ENCODE results near the gene PLCB2.

The PLCB2 gene

DNA sequence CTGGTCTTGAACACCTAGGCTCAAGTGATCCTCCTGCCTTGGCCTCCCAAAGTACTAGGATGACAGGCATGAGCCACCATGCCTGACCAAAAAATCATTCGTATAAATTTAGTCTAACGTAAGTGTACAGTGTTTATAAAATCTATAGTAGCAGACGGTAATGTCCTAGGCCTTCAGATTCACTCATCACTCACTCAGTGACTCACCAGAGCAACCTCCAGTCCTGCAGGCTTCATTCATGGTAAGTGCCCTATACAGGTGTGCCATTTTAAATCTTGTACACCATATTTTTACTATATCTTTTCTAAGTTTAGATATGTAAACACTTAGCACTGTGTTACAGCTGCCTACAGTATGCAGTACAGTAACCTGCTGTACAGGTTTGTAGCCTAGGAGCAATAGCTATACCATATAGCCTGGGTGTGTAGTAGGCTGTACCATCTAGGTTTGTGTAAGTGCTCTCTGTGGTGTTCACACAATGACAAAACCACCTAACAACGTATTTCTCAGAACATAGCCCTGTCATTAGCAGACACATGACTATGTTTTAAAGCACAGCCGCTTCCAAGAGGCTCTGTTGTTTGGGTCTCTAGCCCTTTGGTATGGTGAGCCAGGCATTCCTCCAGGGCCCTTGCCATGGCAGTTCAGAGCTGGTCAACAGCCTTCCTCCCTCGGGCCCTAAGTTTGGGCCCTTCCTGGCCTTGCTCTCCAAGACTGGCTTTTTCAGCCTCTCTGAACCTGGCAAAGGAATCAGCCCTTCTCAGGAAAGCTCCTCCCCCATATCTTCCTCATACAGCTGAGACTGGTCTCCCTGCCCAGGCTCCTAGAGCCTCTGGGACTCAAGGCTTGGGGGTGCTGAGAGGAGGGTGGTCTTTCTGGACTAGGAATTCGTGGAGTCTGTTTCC is 34.9 kb upstream of the PLCB2 start:
- no peak for DNase-seq (ENCODE audit: low read depth)

DNA sequence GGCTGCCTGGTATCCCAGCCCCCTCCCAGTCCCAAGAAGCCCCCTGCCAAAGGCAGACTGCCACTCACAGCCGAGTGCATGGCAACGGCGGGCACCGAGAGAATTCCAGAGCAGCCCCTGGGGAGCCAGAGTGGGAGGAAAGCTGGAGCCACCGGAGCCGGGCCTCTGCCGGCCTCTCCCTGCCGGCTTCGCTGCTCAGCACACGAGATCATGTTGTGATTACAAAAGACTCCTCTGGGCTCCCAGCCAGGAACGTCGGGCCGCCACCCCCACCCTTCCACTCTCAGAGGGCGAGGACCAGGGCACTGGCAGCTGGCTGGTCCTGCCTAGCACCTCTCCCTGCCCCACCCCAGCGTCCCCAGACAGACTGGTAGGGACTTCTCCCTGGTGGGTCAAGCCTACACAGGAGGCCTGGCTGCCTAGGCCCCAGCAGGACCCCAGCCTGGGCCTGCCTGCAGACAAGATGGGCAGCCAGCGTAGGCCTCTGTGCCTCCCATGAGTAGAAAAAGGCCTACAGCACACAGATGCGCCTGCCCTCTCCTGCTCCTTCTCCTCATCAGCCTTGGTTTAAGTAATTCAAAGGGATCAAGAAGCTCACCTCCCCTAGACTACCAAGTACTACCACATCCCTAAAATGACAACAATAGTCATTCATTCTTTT is 33.1 kb upstream of the PLCB2 start, which contains the start of gene CCDC9B:
CCDC9B (minus strand) TSS at position 200 of the 661 bp plus-strand sequence; CDS start at position 80, 120 bp downstream.
- DNase-seq (ENCODE audit: low read depth) = no peak

DNA sequence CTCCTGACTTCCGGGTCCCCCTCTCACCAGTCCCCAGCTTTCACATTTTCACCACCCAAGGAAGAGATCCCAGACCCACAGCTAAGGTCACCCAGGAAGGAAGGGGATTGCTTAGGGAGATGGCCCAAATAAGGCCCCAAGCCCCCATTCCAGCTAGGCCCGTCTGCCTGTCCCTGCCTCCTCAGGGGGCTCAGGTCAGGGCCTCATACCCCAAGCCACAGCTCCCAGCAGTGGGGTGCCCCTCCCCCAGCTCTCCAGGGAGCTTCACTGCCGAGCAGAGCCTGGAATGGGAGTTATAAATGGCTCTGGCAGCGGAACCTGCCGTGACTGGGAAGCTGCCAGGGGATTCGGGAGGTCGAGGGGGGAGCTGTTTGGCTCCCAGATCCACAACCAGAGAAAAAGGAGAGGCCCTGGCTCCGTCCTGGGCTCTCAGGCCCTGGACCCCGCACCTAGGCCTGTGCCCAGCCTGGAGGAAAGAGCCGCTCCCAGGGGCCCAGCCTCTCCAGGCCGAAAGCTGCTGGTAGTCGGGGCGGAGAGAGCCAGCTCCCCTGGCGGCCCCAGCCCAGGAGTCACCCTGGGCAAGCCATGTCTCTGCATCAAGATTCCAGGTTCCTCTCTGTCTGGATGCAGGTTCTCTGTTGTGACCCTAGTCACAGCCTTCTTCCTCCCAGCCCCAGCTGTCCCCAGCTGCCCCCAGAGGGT is 32.5 kb upstream of the PLCB2 start:
- no peak for DNase-seq (ENCODE audit: low read depth)

DNA sequence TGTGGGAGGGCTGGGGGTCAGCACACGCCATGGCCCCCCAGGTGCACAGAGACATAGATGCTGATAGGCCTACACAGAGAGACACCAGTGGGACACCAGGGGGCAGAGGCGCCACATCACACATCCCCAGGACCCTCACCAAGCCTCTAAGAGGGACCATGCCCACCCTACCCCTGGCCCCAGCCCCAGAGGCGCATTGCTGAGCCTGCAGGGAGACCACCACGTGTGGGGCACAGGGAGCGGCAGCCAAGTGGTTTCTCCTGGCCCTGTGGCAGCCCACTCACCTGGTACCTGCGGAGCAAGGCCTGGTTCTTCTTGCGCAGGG is 31.8 kb upstream of the PLCB2 start:
- DNase-seq (ENCODE audit: low read depth) = no peak

DNA sequence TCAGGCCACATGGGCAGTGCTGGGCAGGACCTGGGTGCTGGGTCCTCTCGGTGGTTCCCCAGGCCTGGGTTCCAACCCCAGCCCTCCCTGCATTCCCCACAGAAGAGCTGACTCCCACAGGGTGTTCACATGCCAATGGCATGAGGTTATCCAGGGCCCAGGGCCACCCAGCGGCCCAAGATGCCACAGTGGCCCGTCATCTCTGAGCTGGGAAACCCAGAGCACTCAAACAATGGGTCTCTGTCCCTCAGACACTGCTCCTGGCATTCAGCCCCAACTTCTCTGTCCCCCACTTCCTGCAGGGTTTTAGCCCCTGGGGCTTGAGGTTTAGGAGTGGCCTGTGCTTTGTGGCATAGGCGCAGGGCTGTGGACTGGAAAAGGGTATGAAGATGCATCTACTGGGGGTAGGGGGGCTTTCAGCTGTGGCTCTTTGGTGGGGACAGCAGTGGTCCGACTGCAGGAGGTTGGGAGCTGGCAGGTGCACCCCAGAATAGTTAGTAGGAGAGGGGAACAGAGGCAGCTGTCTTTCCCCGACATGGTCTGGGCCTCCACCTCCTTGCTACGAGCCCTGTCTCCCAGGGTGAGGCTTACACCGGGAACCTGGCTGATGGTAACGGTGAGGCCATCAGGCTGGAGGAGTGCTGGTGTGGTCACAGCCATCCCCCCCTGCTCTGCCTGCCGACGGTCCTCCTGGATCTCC is 31.3 kb upstream of the PLCB2 start:
- DNase-seq (ENCODE audit: low read depth) = no peak

DNA sequence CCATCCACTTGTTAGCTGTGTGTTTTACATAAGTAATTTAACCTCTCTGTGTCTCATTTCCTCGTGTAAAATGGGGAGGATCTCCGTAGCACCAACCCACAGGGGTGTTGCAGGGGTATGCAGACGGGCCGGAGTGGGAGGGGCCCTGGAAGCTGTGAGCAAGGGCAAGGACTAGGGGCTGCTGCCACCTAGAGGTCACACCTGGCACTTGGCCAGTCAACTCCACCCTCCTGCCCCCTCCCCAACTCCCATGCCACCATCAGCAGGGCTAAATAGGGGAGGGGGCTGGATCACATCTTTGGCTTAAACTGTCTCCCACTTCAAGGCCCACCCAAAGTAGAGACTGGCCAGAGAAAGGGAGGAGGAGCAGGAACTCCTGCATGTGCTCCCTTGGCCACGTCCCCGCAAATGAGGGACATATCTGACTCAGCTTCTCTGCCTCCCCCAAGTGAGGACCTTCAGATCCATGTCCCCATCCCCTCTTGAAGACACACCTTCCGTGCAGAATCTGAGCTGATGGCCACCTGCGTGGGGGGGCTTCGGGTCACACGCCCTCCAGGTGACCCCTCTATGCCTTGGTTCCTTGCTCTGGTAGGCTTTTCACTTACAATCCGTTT is 30.4 kb upstream of the PLCB2 start:
- peak; percentile 68 for DNase-seq (ENCODE audit: low read depth)

DNA sequence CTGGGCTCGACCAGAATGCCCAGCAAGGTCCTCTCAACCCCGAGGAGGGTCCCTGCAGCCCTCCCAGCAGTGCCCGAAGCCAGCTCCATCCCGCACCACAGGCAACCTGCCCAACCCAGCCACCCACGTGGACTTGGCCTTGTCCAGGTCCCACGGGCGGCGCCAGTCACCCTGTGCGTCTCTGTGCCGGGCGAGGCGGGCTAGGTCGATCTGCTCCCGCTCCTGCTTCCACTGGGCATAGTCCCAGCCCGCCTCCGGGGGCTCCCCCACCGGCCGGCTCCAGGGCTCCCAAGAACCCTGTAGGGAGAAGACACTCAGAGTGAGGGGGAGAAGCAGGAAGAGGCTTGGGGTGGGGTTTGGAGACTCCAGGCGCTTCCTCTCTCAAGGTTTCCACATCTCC is 29.9 kb upstream of the PLCB2 start:
- DNase-seq (ENCODE audit: low read depth) = no peak

DNA sequence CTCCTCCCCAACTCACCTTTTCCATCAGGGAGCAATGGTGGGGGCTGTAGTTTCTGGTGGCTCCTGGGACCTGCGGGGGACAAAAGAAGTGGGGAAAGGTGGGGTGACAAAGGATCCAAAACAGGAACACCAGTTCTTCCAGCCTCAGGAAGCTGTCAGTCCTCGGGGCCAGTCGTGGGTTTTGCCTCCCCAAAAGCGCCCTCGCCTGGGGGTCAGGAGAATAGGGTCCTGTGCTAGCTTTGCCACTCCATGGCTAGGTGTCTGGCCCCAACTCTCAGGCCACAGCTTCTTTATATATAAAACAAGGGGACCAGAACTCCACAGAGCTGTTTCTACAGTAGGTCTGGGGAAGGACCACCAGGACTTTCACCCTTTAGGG is 29.0 kb upstream of the PLCB2 start:
- no peak for DNase-seq (ENCODE audit: low read depth)

DNA sequence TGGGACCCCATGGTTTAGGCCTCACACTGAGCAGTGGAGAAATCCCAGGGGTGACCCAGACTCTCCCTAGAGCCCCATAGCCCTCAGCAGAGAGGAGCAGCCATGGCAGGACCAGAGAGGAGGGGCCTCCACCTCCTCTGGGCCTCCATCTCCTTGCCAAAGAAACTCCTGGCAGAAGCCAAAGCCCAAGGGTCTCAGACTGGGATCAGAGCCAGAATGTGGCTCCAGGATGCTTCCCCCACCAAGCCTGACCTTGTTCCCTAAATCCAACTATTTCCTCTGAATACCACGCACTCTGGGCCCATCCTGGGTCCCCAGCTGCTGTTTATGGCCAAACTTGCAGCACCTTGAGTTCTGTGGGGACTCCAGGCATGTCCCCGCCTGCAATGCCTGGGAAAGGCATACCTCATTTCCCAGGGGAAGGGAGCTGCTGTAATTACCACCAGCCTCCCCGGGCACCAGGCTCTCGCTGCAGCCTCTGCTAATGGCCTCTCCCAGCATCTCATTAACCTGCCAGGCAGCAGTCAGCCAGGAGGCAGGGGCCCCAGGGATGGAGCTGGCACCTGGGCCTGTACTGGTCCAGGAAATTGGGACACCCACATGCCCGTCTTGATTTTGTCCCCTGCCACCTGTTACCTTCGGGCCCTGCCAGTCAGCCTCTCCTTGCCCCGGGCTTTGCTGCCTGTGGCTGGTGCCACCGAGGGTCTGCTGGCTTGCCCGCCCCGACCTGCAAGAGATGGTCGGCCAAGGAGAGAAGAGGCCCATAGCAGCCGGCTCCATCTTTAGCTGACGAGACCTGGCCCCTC is 28.4 kb upstream of the PLCB2 start:
- DNase-seq (ENCODE audit: low read depth) = no peak

DNA sequence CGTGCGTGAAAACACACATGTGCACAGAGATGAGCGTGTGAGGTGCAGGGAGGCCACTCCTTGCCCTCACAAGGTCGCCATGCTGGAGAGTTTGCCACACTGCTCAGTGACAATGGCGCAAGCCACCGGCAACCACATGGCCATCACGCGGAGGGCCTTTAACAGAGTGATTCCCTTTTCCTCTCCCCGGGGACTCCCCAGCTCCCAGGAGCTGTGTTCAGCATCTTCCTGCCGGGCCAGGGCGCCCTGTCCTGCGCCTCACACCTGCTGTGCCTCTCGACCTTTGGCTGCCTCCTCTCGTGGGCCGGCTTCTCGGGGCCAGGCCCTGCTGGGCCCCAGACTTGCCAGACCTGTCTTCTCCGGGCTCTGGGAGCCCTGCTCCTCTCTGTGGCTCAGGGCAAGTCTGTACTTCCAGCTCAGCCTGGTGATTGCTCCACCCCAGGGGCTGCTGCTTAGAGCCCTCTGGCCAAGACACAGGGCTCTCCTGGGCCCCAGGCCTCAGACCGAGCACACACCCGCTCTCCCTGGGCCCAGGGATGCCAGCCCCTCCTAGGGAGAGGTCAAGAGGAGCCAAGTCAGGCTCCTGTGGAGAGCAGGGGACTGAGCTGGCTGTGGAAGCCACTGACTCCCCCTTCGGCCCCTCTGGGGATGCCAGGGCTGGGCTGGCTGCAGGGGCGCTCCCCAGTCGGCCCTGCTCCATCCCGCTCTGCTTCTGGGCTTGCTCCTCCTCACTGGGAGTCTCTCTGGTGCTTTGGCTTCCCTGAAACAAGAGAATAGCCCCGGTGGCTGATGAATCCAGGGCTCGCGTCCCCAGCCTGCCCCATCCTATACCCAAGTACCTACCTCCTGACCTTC is 27.4 kb upstream of the PLCB2 start:
- no peak for DNase-seq (ENCODE audit: low read depth)

DNA sequence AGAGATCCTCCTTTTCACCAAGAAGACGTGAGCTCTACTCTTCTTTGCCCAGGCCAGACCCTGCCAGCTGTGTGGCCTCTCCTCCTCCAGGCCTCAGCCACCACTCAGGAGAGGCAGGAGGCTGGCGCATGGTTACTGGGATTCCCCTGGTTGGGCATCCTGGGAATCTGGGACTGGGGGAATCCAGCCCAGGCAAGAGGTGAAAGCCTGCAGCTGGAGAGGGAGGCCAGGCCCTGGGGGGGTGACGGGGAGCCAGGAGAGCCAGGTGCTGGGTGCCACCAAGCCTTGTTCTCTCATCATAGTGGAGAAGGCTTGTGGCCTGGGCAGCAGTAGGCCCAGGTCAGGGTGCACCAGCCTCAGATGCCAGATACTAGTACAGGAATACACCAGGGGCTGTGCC is 26.8 kb upstream of the PLCB2 start:
- DNase-seq (ENCODE audit: low read depth) = no peak

DNA sequence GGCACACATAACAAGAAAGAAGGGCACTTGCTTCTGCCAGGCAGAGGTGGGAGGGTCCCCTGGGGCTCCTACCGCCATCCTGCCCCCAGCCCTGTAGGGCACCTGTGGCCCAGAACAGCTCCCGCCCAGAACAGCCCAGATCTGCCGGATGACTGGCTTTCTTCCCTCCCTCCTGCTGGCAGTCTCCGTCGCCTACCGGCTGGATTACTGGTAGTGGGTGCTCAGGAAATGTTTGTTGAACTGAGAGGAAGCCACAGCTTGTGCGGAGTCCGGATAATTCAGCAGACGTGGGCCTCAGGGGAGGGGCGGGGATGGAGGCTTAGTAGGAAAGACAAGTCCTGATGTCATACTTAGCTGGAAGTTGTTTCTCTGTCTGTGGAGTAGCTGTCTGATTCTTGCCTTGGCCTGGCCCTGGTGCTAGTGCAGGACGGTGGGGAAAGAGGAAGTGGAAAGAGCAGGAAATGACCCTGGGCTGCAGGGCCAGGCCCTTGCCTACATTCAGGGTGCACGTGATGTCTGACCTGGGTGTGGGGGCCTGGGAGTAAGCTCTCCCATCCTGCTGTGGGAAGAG is 26.3 kb upstream of the PLCB2 start:
- DNase-seq (ENCODE audit: low read depth) = no peak

DNA sequence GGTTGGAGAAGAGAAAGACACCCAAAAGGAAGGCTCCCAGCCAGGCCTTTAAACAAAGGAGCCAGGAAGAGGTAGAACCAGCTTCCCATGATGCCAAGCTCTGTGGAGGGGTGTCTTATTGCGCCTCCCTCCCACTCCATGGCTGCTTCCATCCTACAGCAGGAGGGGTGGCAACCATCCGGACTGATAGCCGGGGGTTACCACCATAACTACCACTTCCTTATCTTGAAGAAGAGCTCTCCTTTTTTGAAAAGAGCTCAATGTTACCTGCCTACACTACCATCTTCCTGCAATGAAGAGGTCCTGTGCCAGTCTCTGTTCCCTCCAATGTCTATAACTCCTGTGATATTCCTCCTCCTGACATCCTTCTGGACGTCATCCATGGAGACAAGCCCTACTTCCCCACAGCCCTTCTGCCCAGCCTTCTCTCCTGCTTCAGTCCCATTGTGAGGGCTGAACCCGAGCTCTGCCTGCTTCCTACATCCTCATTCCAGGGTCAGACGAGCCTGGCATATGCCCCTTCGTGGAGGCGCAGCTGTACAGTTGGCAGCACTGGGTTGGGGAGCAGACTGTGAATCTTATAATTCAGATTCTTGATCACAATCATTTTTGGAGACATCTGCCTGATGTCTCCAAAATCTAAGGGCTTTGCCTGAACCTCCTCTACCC is 24.5 kb upstream of the PLCB2 start:
- no peak for DNase-seq (ENCODE audit: low read depth)

DNA sequence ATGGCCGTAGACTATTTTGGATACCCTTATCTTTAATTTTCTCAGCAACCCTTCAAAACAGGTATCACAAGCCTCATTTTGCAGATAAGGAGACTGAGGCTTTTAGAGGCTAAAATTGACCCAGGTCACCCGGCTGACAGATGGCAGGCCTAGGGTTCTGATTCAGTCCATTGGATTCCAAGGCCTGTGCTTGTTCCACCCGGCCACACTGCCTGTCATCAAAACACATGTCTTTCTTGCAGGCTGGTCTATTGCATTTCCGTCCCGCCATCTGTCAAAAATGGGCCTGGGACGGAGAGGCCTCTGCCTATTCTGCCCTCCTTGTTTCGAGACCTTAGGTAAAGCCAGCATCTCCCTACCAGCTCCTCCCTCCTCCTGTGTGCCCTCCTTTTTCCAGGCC is 23.9 kb upstream of the PLCB2 start:
- no peak for DNase-seq (ENCODE audit: low read depth)

DNA sequence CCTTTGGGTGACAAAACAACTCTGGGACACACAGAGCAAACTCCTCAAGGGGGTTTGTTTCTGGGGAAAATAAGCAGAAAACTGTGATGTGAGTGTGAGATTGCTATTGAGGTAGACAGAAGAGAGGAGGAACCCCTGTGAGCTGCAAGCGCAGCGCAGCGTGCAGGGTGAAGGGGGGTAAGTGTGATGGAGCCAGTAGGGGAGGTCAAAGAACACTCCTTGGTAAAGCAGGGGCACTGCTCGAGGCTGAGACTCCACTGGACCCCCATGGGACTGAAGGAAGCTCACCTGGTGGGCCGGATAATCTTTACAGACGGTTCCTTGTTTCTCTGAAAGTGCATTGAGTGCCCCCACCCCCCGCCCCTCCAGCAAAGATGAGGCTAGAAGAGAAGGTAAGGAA is 23.3 kb upstream of the PLCB2 start:
- DNase-seq (ENCODE audit: low read depth) = no peak

DNA sequence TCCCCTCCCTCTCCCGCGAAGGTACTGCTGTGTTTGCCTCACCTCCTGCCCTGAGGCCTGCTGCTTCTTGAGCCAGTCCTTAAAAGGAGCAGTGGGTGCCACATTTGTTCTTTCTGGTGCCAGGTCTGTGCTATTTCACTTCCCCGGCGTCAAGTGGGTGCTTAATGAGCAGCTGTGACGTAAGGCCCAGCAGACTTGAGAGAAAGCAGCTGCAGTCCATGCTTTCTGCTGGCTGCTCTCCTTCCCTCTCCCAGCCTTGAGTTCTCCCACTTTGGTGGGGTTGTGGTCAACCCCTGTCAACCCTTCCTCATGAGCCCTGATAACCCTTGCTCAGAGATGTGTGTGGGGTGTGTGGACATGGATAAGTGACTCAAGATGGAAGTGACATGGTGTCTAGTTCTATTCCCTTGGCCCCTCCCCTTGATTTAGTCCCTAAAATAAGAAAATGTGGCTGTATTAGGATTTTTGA is 22.7 kb upstream of the PLCB2 start:
- no peak for DNase-seq (ENCODE audit: low read depth)

DNA sequence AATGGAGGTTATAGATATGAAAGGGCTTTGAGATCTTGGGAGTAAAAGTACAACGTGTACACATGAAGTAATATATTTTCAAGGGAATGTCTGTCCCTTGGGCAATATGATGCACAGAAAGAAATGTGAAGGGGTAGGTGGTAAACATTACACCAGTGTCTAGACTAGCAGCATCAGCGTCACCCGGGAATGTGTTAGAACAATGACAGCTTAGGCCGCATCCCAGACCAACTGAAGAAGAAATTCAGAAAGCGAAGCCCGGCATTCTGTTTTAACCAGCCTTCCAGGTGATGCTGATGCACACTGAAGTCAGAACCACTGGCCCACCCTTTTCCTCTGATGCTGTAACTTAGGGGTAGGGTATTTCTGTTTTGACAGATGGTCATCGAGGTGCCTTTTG is 22.1 kb upstream of the PLCB2 start:
- DNase-seq (ENCODE audit: low read depth) = no peak

DNA sequence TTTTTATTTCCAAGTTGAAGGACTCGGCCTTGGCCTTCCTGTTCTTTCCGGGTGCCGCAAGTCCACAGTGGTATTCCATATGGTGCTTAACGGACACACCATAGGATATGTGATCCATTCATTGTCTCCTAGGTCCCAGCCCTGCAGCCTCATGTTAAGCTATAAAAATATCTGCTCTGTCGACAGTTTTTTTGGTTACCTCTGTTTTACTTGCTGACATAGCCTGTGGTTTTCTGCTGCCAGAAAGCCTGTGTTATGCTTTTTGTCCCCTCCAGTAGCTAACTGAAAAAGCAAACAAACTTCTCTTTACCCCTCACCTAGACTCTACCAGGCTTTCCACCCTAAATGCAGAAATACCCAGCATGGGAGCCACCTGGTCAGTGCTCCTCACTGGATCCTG is 21.0 kb upstream of the PLCB2 start:
- no peak for DNase-seq (ENCODE audit: low read depth)

DNA sequence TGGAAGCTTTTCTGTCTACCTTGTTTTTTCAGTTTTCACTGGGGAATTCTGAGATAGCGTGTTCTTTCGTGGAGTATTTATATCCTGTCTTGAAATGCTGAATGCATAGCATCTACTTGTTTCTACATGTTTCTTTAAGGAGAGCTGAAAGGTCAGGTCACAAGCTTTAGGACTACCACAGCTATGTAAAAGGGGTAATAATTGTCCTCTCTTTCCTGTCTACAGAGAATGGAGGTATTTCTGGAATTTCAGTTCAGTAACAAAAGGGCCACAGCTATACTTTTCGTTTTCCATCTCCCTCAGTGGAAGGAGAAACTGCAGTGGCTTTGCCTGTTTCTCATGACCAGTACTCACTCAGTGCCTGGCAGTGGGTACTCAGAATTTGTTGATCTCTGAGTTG is 20.4 kb upstream of the PLCB2 start:
- no peak for DNase-seq (ENCODE audit: low read depth)

Measured in activated T-cell treated with anti-CD3 and anti-CD28 coated beads for 1 hour (primary cell).